GM18873 (cell line): ENCODE data around the gene RAN.
"Not testable (repeated sequence)": the region's sequence is repeated elsewhere in the genome, so short reads cannot be mapped to it uniquely, and the experiment has no call there.

ENCODE experiments used
- ATAC-seq: cut with Tn5 transposase; IDR thresholded peaks from one replicate; pipeline ENCODE4 v1.9.1; 2021; ENCODE audit warnings: mild to moderate bottlenecking, moderate library complexity, moderate number of reproducible peaks; ENCODE audit not compliant: unreplicated experiment, low FRiP score

The RAN gene

DNA sequence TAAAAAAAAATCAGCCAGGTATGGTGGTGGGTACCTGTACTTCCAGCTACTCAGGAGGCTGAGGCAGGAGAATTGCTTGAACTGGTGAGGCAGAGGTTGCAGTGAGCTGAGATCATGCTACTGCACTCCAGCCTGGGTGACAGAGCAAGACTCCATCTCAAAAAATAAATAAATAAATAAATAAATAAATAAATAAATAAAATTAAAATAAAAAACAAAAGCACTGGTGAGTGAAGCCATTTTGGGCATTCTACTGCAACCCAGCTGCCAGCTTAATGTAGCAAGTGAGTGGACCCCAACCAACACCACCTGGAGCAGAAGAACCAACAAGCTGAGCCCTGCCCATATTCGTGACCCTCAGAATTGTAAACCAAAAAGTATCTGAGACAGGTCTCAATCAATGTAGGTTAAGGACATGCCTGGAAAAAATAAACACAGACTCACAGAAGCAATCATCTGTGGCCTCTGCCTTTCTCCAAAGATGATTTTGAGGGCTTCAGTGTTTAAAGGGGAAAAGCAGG lies 23.0 kb upstream of the RAN start:
- not testable (repeated sequence) for ATAC-seq

DNA sequence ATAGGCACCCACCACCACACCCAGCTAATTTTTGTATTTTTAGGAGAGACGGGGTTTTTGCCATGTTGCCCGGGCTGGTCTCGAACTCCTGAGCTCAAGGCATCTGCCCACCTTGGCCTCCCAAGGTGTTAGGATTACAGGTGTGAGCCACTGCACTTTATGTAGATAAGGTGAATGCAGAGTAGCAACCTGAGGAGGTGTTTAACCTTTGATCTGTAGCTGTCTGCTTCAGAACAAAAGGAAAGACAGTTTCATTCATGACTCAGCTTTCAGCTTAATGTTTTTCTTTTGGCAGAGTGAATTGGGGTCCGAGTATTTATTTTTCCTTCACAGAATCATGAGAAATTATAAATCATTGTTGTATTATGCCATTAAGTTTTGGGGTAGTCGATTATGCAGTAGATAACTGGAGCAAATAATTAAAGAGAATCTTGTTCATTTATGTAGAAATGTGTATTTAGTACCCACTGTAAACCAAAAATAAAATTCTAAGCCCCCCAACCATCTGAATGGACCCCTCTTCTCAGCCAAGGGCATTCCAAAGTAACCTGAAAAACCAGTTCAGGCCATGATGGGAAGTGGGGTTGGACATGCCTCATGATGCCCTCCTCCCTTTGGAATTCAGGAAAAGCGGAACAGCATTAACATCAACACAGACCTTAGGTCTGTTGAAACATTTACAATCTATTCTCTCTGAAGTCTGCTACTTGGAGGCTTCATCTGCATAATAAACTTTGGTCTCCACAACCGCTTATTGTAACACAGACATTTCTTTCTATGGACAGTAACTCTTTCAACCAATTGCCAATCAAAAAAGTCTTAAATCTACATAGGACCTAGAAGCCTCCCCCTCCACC lies 22.1 kb upstream of the RAN start:
- ATAC-seq = no peak

DNA sequence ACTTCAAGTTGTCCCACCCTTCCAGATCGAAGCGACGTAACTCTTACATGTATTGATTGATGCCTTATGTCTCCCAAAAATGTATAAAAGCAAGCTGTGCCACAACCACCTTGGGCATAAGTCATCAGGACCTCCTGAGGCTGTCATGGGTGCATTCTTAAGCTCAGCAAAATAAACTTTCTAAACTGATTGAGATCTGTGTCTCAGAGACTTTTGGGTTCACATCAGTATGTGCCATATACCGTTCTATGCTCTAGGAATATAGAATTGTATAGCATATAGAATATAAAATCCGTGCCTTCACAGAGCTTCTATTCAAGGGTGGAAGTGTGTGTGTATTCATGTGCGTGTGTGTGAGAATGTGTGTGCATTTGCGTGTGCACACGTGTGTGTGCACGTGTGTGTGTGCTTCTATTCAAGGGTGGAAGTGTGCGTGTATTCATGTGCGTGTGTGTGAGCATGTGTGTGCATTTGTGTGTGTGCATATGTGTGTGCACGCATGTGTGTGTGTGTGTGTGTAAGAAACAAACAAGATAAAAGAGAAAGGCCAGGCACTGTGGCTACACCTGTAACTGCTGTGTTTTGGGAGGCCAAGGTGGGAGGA lies 21.3 kb upstream of the RAN start:
- ATAC-seq = no peak

DNA sequence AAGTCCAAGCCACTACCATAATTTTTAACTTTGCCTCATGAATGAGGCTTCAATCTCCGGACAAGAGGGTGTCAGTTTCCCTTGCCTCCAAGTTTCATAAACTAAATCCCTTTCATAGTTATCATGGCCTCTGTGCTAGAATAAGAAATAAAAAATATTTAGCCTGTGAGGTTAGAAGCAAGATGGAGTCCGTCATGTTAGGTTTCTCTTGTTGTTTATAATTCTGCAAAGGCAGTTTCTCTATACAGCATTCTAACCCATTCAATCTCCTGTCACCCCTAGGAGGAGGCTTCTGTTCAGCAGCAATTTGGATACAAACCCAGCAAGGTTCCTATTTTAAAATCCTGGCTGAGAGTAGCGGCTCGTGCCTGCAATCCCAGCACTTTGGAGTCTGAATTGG lies 15.8 kb upstream of the RAN start:
- no peak for ATAC-seq

DNA sequence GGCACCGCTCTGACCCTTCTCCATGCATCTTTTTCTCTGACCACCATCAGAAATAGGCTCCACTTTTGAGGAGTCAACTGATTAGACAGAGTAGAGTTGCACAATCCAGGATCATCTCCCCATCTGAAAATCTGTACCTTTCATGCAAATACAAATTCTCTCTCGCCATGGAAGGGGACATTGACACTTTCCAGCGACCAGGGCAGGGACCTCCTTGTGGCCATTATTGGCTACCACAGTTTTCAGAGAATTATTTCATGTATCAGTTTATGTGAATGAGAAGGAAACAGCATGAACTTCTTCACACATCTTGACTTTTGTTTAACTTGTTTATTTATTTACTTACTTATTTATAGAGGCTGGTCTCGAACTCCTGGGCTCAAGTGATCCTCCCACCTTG lies 13.8 kb upstream of the RAN start:
- ATAC-seq = no peak

DNA sequence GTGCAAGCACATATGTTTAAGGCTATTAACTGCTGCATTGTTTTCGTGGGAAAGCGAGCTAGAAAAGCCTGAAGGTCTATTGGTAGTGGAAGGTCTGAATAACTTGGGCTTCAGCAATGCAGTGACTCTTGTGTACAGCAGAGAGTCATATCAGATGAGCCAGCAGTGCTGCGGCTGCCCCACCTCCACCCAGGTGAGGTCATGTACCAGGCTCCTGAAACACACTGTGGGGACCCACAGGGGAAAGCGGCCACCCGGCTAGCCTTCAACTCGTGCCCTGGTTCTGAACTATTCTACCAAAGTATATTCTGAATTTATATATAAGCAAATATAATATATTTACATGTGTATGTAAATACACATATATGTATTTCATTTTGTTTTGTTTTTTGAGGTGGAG lies 12.7 kb upstream of the RAN start:
- ATAC-seq = no peak

DNA sequence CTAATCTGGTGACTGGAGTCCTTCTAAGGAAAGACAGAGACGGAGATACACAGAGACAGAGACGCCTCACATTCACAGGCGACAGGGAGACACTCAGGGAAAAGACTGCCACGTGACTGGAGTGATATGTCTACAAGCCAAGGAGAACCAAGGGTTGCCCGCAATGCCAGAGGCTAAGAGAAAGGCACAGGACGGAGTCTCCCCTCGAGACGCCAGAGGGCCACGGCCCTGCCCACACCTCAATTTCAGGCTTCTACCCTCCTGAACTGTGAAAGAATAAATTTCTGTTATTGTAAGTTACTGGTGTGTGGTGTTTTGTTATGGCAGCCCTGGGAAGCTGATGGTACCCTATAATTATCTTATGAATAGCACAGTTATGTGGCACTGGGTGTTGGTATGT lies 11.6 kb upstream of the RAN start:
- no peak for ATAC-seq

DNA sequence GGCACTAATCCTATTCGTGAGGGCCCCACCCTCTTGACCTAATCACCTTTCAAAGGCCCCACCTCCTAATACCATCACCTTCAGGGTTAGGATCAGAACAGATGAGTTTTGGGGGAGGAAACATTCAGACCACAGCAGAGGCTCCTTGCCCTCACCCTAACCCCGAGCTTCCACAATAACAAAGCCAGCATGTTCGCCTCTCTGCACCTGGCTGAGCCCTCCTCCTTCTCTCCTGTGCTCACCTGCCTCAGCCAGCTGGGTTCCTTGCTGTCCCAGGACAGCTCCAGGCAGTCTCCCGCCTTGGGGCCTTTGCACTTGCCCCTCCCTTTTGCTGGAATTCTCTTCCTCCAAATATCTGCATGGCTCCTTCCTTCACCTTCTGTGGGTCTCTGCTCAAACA lies 9.7 kb upstream of the RAN start:
- no peak for ATAC-seq

DNA sequence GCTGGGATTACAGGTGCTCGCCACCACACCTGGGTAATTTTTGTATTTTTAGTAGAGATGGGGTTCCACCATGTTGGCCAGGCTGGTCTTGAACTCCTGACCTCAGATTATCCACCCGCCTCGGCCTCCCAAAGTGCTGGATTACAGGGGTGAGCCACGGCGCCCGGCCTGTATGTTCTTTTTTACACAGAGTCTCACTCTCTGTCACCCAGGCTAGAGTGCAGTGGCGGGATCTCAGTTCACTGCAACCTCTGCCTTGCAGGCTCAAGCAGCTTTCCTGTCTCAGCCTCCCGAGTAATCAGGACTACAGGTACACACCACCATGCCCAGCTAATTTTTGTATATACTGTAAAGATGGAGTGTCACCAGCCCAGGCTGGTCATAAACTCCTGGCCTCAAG lies 9.1 kb upstream of the RAN start:
- not testable (repeated sequence) for ATAC-seq

DNA sequence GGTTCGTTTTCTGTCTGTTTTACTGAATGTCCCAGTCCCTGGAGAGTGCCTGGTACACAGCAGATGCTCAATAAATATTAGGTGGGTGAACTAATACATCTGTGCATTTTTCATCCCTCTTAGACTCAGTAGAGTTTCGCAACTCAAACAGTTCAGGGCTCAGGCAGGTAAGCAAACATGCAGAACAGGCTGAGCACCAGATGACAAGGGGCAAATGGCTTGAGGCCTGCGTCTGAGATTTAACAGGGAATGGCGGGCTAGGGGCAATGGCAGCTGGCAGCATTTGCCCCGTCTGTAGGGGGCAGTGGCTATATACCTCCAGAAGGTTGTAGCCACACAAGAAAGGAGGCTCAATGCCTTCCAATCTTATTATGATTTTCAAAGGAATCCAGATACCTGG lies 8.6 kb upstream of the RAN start:
- ATAC-seq = no peak

DNA sequence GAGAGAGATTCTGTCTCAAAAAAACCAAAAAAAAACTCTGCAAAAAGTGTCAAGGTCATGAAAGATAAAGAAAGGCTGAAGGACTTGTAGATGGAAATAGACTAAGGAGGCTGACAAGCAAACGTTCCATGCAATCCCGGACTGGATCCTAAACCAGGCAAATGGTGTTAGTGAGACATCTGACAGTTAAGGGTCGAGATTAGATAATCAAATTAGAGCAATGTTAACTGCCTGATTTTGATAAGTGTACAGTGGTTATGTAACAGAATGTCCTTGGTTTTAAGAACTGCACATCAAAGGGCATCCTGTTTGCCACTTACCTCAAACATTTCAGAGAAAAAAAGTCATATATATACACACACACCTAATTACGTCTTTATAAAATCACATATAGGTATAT lies 3.5 kb upstream of the RAN start:
- ATAC-seq = no peak

DNA sequence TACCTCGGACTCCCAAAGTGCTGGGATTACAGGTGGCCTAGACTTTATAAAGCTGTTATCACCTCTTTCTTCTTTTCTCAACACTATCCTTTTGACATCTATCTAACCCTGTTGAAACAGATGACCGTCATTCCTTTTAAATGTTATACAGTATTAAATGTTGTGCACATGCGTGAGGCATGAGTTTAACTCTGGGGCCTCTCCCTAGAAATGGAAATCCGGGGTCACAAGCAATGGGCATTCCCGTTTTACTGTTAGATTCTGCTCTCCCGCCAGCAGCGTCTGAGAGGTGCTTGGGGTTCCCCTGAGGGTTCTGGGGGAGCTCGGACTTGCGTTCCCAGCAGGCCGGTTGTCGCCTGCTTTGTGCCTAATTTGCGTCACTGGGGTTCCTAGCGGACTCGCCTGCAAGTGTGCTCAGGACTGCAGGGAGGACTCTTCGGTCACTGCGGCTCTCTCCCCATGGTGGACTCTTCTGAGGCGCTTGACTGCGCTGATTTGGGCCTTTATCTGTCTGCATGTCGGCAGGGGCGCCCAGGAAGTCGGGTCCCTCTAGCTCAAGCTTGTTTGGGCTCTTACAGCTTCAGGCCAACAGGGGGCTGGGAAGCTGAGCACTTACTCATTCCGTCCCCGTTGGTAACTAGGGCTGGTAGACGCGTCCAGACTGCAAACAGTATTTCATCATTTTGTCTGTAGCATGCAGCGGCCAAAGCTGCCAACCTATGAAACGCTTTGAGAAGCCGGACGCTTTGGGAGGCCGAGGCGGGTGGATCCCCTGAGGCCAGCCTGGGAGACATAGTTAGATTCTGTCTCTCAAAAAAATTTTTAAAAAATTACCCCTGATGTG lies 1.2 kb upstream of the RAN start:
- peak; percentile 67 for ATAC-seq

DNA sequence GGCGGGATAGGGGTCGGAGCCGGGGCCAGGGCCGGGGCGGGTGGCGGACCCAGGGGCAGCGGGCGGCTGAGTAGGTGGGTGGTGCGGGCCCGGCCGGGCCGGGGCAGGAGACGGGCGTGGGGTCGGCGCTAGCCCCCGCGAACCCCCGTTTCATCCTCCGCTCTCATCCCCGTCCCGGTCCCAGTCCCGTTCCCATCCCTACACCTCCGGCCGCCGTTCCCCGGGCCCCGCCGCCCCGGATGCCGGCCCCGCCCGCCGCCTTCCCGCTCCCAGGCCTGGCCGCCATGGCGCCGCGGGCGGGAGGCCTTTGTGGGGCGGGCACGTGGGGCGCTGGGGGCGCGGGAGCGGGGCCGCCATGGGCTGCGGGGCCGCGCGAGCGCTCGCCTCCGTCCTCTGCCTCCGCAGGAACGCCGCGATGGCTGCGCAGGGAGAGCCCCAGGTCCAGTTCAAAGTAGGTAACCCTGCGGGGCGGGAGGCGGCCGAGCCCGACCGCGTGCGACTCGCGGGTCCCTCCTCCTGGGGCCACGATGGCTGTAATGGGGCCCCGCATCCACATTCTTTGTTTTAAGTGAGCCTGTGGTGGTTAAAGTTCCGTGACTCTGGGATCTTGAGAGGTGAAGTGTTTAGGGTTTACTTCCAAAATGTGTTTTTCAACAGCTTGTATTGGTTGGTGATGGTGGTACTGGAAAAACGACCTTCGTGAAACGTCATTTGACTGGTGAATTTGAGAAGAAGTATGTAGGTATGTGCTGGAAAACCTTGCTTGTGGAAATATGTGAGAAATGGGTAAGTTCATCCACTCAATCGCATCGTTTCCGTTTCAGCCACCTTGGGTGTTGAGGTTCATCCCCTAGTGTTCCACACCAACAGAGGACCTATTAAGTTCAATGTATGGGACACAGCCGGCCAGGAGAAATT lies 572 bp downstream of the RAN start:
- ATAC-seq = no peak

DNA sequence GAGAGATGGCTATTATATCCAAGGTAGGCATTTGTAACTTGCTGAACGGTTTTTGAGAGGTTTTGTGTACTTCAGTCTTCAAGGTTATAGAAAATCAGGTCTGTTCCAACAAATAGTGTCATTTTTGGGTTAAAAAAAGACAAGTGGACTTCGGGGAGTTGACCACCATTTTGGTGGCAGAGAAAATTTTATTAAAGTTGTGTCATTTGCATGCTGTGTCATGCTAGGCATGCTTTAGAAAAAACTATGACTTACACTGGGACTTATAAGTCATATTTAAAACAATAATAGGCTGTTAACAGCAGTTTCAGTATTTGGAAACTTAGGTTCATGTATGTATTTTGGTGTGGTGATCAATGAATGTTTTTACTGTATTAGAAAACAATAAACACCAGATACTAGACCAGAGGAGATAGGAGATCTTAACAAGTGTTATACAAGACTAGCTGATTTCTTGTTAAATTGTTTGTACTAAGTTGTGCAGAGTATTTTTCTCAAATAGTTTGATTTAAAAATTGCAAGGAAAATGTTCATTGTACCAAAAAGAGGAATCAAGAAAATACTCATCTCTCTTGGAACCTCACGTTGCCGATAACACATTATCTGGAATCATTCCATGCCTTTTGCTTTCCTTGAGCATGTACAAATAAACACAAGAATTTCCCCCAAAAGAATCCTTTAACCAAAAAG lies 1.4 kb downstream of the RAN start:
- no peak for ATAC-seq

DNA sequence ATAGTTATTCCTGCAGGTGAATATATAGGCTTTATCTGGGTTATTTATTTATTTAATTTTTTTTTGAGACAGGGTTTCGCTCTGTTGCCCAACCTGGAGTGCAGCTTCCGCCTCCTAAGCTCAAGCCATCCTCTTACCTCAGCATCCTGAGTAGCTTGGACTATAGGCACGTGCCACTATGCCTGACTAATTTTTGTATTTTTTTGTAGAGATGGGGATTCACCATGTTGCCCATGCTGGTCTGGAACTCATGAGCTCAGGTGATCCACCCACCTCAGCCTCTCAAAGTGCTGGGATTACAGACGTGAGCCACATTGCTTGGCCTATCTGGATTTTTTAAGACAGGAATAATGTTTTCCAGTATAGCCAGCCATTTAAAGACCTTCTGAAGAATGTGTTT lies 2.0 kb downstream of the RAN start:
- ATAC-seq = no peak

DNA sequence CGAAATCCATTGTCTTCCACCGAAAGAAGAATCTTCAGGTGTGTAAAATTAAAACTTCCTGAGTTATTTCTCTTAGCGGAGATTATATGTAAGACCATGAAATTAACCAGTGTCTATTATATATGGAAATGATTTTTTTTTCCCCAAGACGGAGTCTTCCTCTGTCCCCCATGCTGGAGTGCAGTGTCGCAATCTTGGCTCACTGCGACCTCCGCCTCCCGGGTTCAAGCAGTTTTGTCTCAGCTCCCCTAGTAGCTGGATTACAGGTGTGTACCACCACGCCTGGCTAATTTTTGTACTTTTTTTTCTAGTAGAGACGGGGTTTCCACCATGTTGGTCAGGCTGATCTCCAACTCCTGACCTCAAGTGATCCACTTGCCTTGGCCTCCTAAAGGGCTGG lies 2.8 kb downstream of the RAN start:
- ATAC-seq = no peak

DNA sequence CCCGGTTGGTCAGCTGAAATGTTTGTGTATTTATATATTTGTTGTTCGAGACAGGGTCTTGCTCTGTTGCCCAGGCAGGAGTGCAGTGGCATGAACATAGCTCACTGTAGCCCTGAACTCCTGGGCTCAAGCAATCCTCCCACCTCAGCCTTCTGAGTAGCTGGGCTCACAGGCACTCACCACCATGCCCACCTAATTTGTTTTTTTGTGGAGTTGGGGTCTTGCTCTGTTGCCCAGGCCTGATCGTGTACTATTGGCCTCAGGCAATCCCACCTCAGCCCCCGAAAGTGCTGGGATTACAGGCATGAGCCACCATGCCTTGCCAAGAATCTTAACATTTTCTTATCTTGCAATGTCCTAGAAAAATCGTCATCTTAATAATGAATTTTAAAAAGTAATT lies 3.3 kb downstream of the RAN start:
- ATAC-seq = no peak

DNA sequence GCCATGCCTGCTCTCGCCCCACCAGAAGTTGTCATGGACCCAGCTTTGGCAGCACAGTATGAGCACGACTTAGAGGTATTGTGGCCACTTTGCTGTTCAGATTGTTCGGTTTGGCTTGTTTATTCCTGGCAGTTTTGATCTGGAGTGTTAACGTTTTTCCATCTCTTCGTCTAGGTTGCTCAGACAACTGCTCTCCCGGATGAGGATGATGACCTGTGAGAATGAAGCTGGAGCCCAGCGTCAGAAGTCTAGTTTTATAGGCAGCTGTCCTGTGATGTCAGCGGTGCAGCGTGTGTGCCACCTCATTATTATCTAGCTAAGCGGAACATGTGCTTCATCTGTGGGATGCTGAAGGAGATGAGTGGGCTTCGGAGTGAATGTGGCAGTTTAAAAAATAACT lies 3.8 kb downstream of the RAN start:
- ATAC-seq = not testable (repeated sequence)

DNA sequence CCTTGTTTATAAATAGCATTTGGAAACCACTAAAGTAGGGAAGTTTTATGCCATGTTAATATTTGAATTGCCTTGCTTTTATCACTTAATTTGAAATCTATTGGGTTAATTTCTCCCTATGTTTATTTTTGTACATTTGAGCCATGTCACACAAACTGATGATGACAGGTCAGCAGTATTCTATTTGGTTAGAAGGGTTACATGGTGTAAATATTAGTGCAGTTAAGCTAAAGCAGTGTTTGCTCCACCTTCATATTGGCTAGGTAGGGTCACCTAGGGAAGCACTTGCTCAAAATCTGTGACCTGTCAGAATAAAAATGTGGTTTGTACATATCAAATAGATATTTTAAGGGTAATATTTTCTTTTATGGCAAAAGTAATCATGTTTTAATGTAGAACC lies 4.4 kb downstream of the RAN start:
- ATAC-seq = no peak

DNA sequence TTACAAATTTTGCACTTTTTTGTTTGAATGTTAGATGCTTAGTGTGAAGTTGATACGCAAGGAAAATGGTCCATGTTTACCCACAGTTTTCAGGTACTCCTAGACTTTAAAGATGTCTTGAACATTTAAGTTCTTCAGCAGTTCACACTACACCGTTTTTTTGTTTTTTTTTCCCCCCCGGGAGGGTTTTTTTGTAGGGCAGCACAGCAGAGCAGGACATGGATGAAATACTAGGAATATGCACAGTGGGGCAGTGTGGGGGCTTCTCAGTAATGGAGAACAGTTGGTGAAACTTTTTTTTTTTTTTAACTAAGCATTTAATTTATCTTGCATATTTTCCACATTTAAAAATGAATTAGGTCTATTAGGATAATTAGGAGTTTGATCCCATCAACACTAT lies 4.9 kb downstream of the RAN start:
- no peak for ATAC-seq
